CD4-positive, CD25-positive, alpha-beta regulatory T cell (primary cell): ENCODE results near the gene ACTL6B. TPM values are rescaled to one million over a fixed set of nuclear protein-coding genes. Genes with fewer than 3 reads are reported as not detected.

Experiments
- ATAC-seq, 2 donors: fragments of 150-1000 bp; cut with Tn5 transposase; one replicate each; pipeline ENCODE4 v1.10.0; 2021; ENCODE audit warnings: low read depth in 2 of 2, moderate number of reproducible peaks in 2 of 2, moderate library complexity in 1 of 2
- DNase-seq, 3 donors: peaks; one replicate each; pipeline versions ENCODE4 v3.0.0 to v3.0.0-alpha.2; 2012 to 2022; ENCODE audit warnings: mixed read lengths in 1 of 3
- H3K27ac ChIP-seq: one replicate; pipeline ENCODE4 v1.7.0; 2013; ENCODE audit warnings: mild to moderate bottlenecking, low read length; ENCODE audit not compliant: insufficient read depth, poor library complexity, severe bottlenecking
- H3K27me3 ChIP-seq: one replicate; pipeline ENCODE4 v1.7.0; 2013; ENCODE audit warnings: low read length; ENCODE audit not compliant: control insufficient read depth, insufficient read depth
- H3K36me3 ChIP-seq: one replicate; pipeline ENCODE4 v1.7.0; 2013; ENCODE audit warnings: mild to moderate bottlenecking, low read length, moderate library complexity; ENCODE audit not compliant: control insufficient read depth, insufficient read depth
- H3K4me1 ChIP-seq: 2 replicates; pipeline ENCODE4 v1.7.0; 2013; ENCODE audit warnings: mild to moderate bottlenecking, low read length; ENCODE audit not compliant: insufficient read depth, control insufficient read depth, poor library complexity, severe bottlenecking
- H3K4me3 ChIP-seq: one replicate; pipeline ENCODE4 v1.7.0; 2013; ENCODE audit warnings: low read depth, mild to moderate bottlenecking, low read length, moderate library complexity
- H3K9me3 ChIP-seq, 2 experiments: 1 replicate in 1 of 2; 2 replicates in 1 of 2; pipeline ENCODE4 v1.7.0; 2013; ENCODE audit warnings: low read length in 2 of 2, mild to moderate bottlenecking in 1 of 2, moderate library complexity in 1 of 2; ENCODE audit not compliant: control insufficient read depth in 2 of 2
- H3K27ac Mint-ChIP-seq, 3 donors: one replicate each; pipeline ENCODE4 v1.8.0; 2020 to 2022; ENCODE audit warnings: mild to moderate bottlenecking in 3 of 3, mixed read lengths in 3 of 3, moderate library complexity in 2 of 3
- H3K27me3 Mint-ChIP-seq: one replicate; pipeline ENCODE4 v1.8.0; 2022; ENCODE audit warnings: mild to moderate bottlenecking, mixed read lengths
- H3K36me3 Mint-ChIP-seq: one replicate; pipeline ENCODE4 v1.8.0; 2020; ENCODE audit warnings: mixed read lengths
- H3K4me1 Mint-ChIP-seq, 4 donors: one replicate each; pipeline ENCODE4 v1.8.0; 2020 to 2022; ENCODE audit warnings: mixed read lengths in 4 of 4, mild to moderate bottlenecking in 1 of 4
- H3K4me3 Mint-ChIP-seq, 4 donors: one replicate each; pipeline ENCODE4 v1.8.0; 2020 to 2022; ENCODE audit warnings: mild to moderate bottlenecking in 4 of 4, mixed read lengths in 4 of 4, moderate library complexity in 3 of 4
- H3K9me3 Mint-ChIP-seq, 7 donors: one replicate each; pipeline ENCODE4 v1.8.0; 2020 to 2022; ENCODE audit warnings: mixed read lengths in 7 of 7, mild to moderate bottlenecking in 3 of 7, moderate library complexity in 2 of 7
- polyA plus RNA-seq, 4 donors: library from polyadenylated mRNA; unstranded; fragments of 300-500 nt; fragmentation: Illumina TruSeq; gene quantifications; one replicate each; pipeline ENCODE4 v1.2.3, GENCODE V29; 2021
- total RNA-seq: library from RNA; stranded (reverse); gene quantifications from one replicate; pipeline ENCODE4 v1.2.3, GENCODE V29; 2022

ACTL6B gene
- total and polyA plus RNA-seq, 5 donors from 2014 or later, result not detected

- Histone ChIP-seq H3K4me1 (peaks cover 44% of the 10 kb centered on the region), H3K9me3 (no peaks in the 10 kb centered on the region), H3K27me3 (no peaks in the 10 kb centered on the region), H3K4me3 (peak overlapping the region; percentile 75), H3K27ac (no peak overlapping the region), H3K36me3 (peaks cover 21% of the 10 kb centered on the region)
- no peak for ATAC-seq
- Mint-ChIP-seq H3K36me3 (peaks cover 6% of the 10 kb centered on the region), H3K4me1 (peaks cover 11 to 52% (median 28%) of the 10 kb centered on the region in 4 donors), H3K9me3 (peaks cover 0 to 2% (median 0%) of the 10 kb centered on the region in 7 donors), H3K4me3 (peak overlapping the region; percentile 89 to 99 (median 97)), H3K27ac (peak overlapping the region in 2 of 3 donors; percentile 20 to 98), H3K27me3 (peaks cover under 1% of the 10 kb centered on the region)
- DNase-seq, result no peak
These were observed 36.3 kb upstream of the ACTL6B start for GRCh38 chr7:100692578-100692961.

GRCh38 chr7:100691676-100692577 is 35.7 kb upstream of the ACTL6B start:
- peak overlapping the region; percentile 75 for H3K4me3 ChIP-seq
- no peaks in the 10 kb centered on the region for H3K27me3 ChIP-seq
- peaks cover 6% of the 10 kb centered on the region for H3K36me3 Mint-ChIP-seq
- peak overlapping the region; percentile 20 to 98 (median 88) for H3K27ac Mint-ChIP-seq
- H3K4me1 ChIP-seq, result peaks cover 44% of the 10 kb centered on the region
- peaks cover 11 to 52% (median 28%) of the 10 kb centered on the region in 4 donors for H3K4me1 Mint-ChIP-seq
- H3K9me3 ChIP-seq, result no peaks in the 10 kb centered on the region
- H3K9me3 Mint-ChIP-seq, result peaks cover 0 to 2% (median 0%) of the 10 kb centered on the region in 7 donors
- ATAC-seq, result peak; percentile 67 to 70
- no peaks in the 10 kb centered on the region for H3K27me3 Mint-ChIP-seq
- DNase-seq, result peak; percentile 71 to 84 (median 76)
- peak overlapping the region; percentile 89 to 99 (median 97) for H3K4me3 Mint-ChIP-seq
- H3K27ac ChIP-seq, result no peak overlapping the region
- H3K36me3 ChIP-seq, result peaks cover 26% of the 10 kb centered on the region

GRCh38 chr7:100689230-100690135 is 33.2 kb upstream of the ACTL6B start:
- Mint-ChIP-seq H3K4me1 (peaks cover 11 to 39% (median 25%) of the 10 kb centered on the region in 4 donors), H3K27me3 (no peaks in the 10 kb centered on the region), H3K9me3 (peaks cover 0 to 2% (median 0%) of the 10 kb centered on the region in 7 donors), H3K36me3 (peaks cover 10% of the 10 kb centered on the region), H3K27ac (peak overlapping the region; percentile 47 to 77 (median 55)), H3K4me3 (peak overlapping the region in 2 of 4 donors; percentile 65 to 67)
- no peaks in the 10 kb centered on the region for H3K27me3 ChIP-seq
- peaks cover 42% of the 10 kb centered on the region for H3K36me3 ChIP-seq
- no peak overlapping the region for H3K27ac ChIP-seq
- ATAC-seq (no peak), DNase-seq (no peak)
- H3K9me3 ChIP-seq, result no peaks in the 10 kb centered on the region
- peaks cover 40% of the 10 kb centered on the region for H3K4me1 ChIP-seq
- H3K4me3 ChIP-seq, result no peak overlapping the region

- Mint-ChIP-seq H3K9me3 (peaks cover 0 to 2% (median 0%) of the 10 kb centered on the region in 7 donors), H3K36me3 (peaks cover 12% of the 10 kb centered on the region), H3K4me3 (no peak overlapping the region), H3K4me1 (peaks cover 11 to 39% (median 25%) of the 10 kb centered on the region in 4 donors), H3K27ac (peak overlapping the region in 1 of 3 donors; percentile 26), H3K27me3 (no peaks in the 10 kb centered on the region)
- H3K27me3 ChIP-seq, result no peaks in the 10 kb centered on the region
- no peak for DNase-seq
- H3K4me1 ChIP-seq, result peaks cover 36% of the 10 kb centered on the region
- no peak overlapping the region for H3K27ac ChIP-seq
- no peak for ATAC-seq
- peaks cover 46% of the 10 kb centered on the region for H3K36me3 ChIP-seq
- H3K9me3 ChIP-seq, result no peaks in the 10 kb centered on the region
- no peak overlapping the region for H3K4me3 ChIP-seq
These were observed 32.1 kb upstream of the ACTL6B start for GRCh38 chr7:100688326-100688860.

GRCh38 chr7:100687751-100688300 is 31.6 kb upstream of the ACTL6B start:
- H3K9me3 Mint-ChIP-seq, result no peaks in the 10 kb centered on the region
- no peak overlapping the region for H3K4me3 Mint-ChIP-seq
- no peak overlapping the region for H3K4me3 ChIP-seq
- H3K9me3 ChIP-seq, result no peaks in the 10 kb centered on the region
- H3K36me3 ChIP-seq, result peaks cover 51% of the 10 kb centered on the region
- ATAC-seq, result no peak
- H3K36me3 Mint-ChIP-seq, result peaks cover 14% of the 10 kb centered on the region
- DNase-seq, result no peak
- H3K4me1 Mint-ChIP-seq, result peaks cover 6 to 36% (median 20%) of the 10 kb centered on the region in 4 donors
- H3K27me3 ChIP-seq, result no peaks in the 10 kb centered on the region
- H3K4me1 ChIP-seq, result peaks cover 30% of the 10 kb centered on the region
- peak overlapping the region in 1 of 3 donors; percentile 66 for H3K27ac Mint-ChIP-seq
- no peaks in the 10 kb centered on the region for H3K27me3 Mint-ChIP-seq
- no peak overlapping the region for H3K27ac ChIP-seq

- no peak overlapping the region for H3K27ac ChIP-seq
- no peaks in the 10 kb centered on the region for H3K27me3 Mint-ChIP-seq
- H3K36me3 ChIP-seq, result peaks cover 53% of the 10 kb centered on the region
- H3K4me1 Mint-ChIP-seq, result peaks cover 5 to 30% (median 14%) of the 10 kb centered on the region in 4 donors
- peaks cover 24% of the 10 kb centered on the region for H3K4me1 ChIP-seq
- peaks cover 14% of the 10 kb centered on the region for H3K36me3 Mint-ChIP-seq
- H3K27me3 ChIP-seq, result no peaks in the 10 kb centered on the region
- H3K27ac Mint-ChIP-seq, result no peak overlapping the region
- no peak overlapping the region for H3K4me3 ChIP-seq
- DNase-seq (no peak), ATAC-seq (no peak)
- H3K9me3 Mint-ChIP-seq, result no peaks in the 10 kb centered on the region
- H3K9me3 ChIP-seq, result no peaks in the 10 kb centered on the region
- no peak overlapping the region for H3K4me3 Mint-ChIP-seq
These were observed 31.0 kb upstream of the ACTL6B start for GRCh38 chr7:100687261-100687660.

GRCh38 chr7:100686822-100687211 is 30.6 kb upstream of the ACTL6B start:
- Histone ChIP-seq H3K36me3 (peaks cover 53% of the 10 kb centered on the region), H3K9me3 (no peaks in the 10 kb centered on the region), H3K4me3 (no peak overlapping the region), H3K27me3 (no peaks in the 10 kb centered on the region), H3K4me1 (peaks cover 20% of the 10 kb centered on the region), H3K27ac (no peak overlapping the region)
- DNase-seq, result no peak
- Mint-ChIP-seq H3K4me3 (peak overlapping the region in 1 of 4 donors; percentile 61), H3K4me1 (peaks cover 3 to 26% (median 10%) of the 10 kb centered on the region in 4 donors), H3K9me3 (no peaks in the 10 kb centered on the region), H3K27me3 (no peaks in the 10 kb centered on the region), H3K27ac (no peak overlapping the region), H3K36me3 (peaks cover 14% of the 10 kb centered on the region)
- no peak for ATAC-seq
